HEK293 (cell line): ENCODE results near the gene GRK5.

Experiments
- CTCF ChIA-PET: fragments of 350-600 bp; formaldehyde crosslinking; extraction: SDS; loops from one replicate; lab custom pipeline; 2021; ENCODE audit warnings: antibody characterized with exemption; lab: Yijun Ruan, JAX
- POLR2A ChIA-PET: fragments of 300-600 bp; formaldehyde crosslinking; extraction: SDS; loops from one replicate; lab custom pipeline; 2020; ENCODE audit warnings: antibody characterized with exemption, inconsistent platforms; lab: Yijun Ruan, JAX
- H3K27ac ChIP-seq: fragments of 200-500 bp; sonication (Bioruptor generic); 2 replicates; pipeline ENCODE4 v1.5.1; 2014; ENCODE audit warnings: low read depth, low read length, control low read depth, inconsistent platforms; ENCODE audit errors: extremely low read depth
- H3K36me3 ChIP-seq, 2 experiments: fragments of 200-500 bp in 1 of 2; sonication (Bioruptor generic) in 1 of 2; 1 replicate in 1 of 2; 2 replicates in 1 of 2; pipeline ENCODE4 v1.5.1; 2014 to 2017; ENCODE audit warnings: inconsistent platforms in 2 of 2, low read length in 2 of 2; ENCODE audit not compliant: control insufficient read depth in 2 of 2, insufficient read depth in 1 of 2
- H3K4me1 ChIP-seq: fragments of 200-500 bp; sonication (Bioruptor generic); 2 replicates; pipeline ENCODE4 v1.5.1; 2014; ENCODE audit warnings: mild to moderate bottlenecking, low read length, inconsistent platforms; ENCODE audit not compliant: control insufficient read depth, insufficient read depth
- H3K4me3 ChIP-seq: 2 replicates; pipeline ENCODE4 v1.5.1; 2011; ENCODE audit warnings: low read depth, mild to moderate bottlenecking, control low read depth, low read length, moderate library complexity
- H3K9me3 ChIP-seq: fragments of 200-500 bp; sonication (Bioruptor generic); 2 replicates; pipeline ENCODE4 v1.5.1; 2014; ENCODE audit warnings: low read depth, low read length, inconsistent platforms; ENCODE audit not compliant: control insufficient read depth, insufficient read depth
- KLF8 ChIP-seq: fragments of 450-650 bp; formaldehyde crosslinking; IDR thresholded peaks from 2 replicates; pipeline ENCODE4 v1.5.1; 2016; ENCODE audit warnings: missing biosample characterization, missing genetic modification characterization
- ZBTB8A ChIP-seq: fragments of 450-650 bp; formaldehyde crosslinking; IDR thresholded peaks from 2 replicates; pipeline ENCODE4 v1.5.1; 2016; ENCODE audit warnings: missing biosample characterization, missing genetic modification characterization
- ZNF132 ChIP-seq: fragments of 450-650 bp; formaldehyde crosslinking; IDR thresholded peaks from 2 replicates; pipeline ENCODE4 v1.5.1; 2017; ENCODE audit warnings: missing biosample characterization, missing genetic modification characterization, borderline replicate concordance
- ZNF324 ChIP-seq: fragments of 450-650 bp; formaldehyde crosslinking; IDR thresholded peaks from 2 replicates; pipeline ENCODE4 v1.5.1; 2016; ENCODE audit warnings: missing biosample characterization, missing genetic modification characterization
- ZNF423 ChIP-seq: fragments of 450-650 bp; formaldehyde crosslinking; IDR thresholded peaks from 2 replicates; pipeline ENCODE4 v1.5.1; 2016; ENCODE audit warnings: missing biosample characterization, missing genetic modification characterization
- ZNF629 ChIP-seq: fragments of 450-650 bp; formaldehyde crosslinking; IDR thresholded peaks from 2 replicates; pipeline ENCODE4 v1.5.1; 2017; ENCODE audit warnings: missing biosample characterization, missing genetic modification characterization
- ZNF768 ChIP-seq: fragments of 450-650 bp; formaldehyde crosslinking; IDR thresholded peaks from 2 replicates; pipeline ENCODE4 v1.5.1; 2018; ENCODE audit warnings: missing biosample characterization, mild to moderate bottlenecking, missing genetic modification characterization
- TF ChIP-seq, protein P1 (sequence below): fragments of 450-650 bp; formaldehyde crosslinking; conservative IDR thresholded peaks from 2 replicates; pipeline ENCODE4 v1.5.1; 2016; ENCODE audit warnings: low read depth, missing biosample characterization, missing genetic modification characterization
- TF ChIP-seq, protein P2 (sequence below): fragments of 450-650 bp; formaldehyde crosslinking; IDR thresholded peaks from 2 replicates; pipeline ENCODE4 v1.5.1; 2017; ENCODE audit warnings: missing biosample characterization, missing genetic modification characterization
- TF ChIP-seq, protein P3 (sequence below): fragments of 450-650 bp; formaldehyde crosslinking; IDR thresholded peaks from 2 replicates; pipeline ENCODE4 v1.5.1; 2016; ENCODE audit warnings: missing biosample characterization, missing genetic modification characterization
- TF ChIP-seq, protein P4 (sequence below): fragments of 450-650 bp; formaldehyde crosslinking; IDR thresholded peaks from 2 replicates; pipeline ENCODE4 v1.5.1; 2016; ENCODE audit warnings: missing biosample characterization, missing genetic modification characterization
- TF ChIP-seq, protein P5 (sequence below): fragments of 450-650 bp; formaldehyde crosslinking; IDR thresholded peaks from 2 replicates; pipeline ENCODE4 v1.5.1; 2017; ENCODE audit warnings: missing biosample characterization, mild to moderate bottlenecking, missing genetic modification characterization, moderate library complexity
- TF ChIP-seq, protein P6 (sequence below): fragments of 450-650 bp; formaldehyde crosslinking; IDR thresholded peaks from 2 replicates; pipeline ENCODE4 v1.5.0; 2017; ENCODE audit warnings: missing biosample characterization, missing genetic modification characterization, borderline replicate concordance

Gene GRK5

DNA sequence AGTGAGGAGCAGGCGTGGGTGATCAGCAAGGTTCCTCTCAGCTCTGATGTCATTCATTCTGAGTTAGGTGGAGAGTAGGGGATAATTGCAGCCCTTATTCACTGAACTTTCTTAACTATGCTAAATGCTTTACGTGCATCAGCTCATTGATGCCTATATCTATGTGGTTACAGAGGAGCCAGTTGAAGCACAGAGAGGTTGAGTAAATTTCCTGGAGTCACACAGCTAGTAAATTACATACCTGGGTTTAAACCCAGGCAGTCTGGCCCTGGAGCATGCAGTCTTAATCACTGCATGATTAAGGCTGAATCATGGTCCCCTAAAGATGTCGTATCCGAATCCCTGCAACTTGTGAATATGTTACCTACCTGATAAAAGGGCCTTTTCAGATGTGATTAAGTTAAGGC lies 99.6 kb downstream of the GRK5 start:
- Histone ChIP-seq H3K9me3 (no peaks in the 10 kb centered on the region), H3K4me3 (no peak overlapping the region), H3K4me1 (peaks cover 2% of the 10 kb centered on the region; the same call in 1 of the 2 replicates), H3K36me3 (no peaks in the 10 kb centered on the region), H3K27ac (no peak overlapping the region)
- POLR2A ChIA-PET = interaction anchor here (1.8 kb wide), 1 partner anchor 9 kb away, joined by 7 read pairs; no protein-coding TSS in a partner anchor
- peak; percentile 82 for TF ChIP-seq ZNF768 (tag by site-specific recombination)
- TF ChIP-seq ZNF324 = no peak
- CTCF ChIA-PET = interaction anchor here (0.5 kb wide), 1 partner anchor 139 kb away, joined by 3 read pairs; no protein-coding TSS in a partner anchor

DNA sequence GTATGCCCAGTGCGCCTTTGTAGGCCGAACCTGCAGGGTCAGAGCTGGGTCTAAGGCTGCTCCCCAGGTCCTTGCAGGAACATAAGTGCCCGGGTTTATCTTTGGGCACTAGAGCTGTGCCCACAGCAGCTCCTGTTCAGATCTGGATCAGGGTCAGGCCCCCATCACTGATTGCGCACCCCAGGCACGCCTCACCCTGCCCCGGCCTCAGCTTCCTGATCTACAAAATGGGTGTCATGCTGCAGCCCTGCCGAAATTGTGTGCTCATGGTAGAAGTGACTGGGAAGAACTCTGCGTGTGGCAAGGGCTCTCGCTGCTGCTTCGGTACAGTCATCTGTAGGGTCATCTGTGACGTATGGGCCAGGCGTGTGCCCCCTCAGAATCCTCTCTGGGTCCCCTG lies 100.7 kb downstream of the GRK5 start:
- H3K36me3 ChIP-seq = no peaks in the 10 kb centered on the region
- peaks cover 2% of the 10 kb centered on the region; the same call in 1 of the 2 replicates for H3K4me1 ChIP-seq
- no peak overlapping the region for H3K27ac ChIP-seq
- TF ChIP-seq, protein P1, sequence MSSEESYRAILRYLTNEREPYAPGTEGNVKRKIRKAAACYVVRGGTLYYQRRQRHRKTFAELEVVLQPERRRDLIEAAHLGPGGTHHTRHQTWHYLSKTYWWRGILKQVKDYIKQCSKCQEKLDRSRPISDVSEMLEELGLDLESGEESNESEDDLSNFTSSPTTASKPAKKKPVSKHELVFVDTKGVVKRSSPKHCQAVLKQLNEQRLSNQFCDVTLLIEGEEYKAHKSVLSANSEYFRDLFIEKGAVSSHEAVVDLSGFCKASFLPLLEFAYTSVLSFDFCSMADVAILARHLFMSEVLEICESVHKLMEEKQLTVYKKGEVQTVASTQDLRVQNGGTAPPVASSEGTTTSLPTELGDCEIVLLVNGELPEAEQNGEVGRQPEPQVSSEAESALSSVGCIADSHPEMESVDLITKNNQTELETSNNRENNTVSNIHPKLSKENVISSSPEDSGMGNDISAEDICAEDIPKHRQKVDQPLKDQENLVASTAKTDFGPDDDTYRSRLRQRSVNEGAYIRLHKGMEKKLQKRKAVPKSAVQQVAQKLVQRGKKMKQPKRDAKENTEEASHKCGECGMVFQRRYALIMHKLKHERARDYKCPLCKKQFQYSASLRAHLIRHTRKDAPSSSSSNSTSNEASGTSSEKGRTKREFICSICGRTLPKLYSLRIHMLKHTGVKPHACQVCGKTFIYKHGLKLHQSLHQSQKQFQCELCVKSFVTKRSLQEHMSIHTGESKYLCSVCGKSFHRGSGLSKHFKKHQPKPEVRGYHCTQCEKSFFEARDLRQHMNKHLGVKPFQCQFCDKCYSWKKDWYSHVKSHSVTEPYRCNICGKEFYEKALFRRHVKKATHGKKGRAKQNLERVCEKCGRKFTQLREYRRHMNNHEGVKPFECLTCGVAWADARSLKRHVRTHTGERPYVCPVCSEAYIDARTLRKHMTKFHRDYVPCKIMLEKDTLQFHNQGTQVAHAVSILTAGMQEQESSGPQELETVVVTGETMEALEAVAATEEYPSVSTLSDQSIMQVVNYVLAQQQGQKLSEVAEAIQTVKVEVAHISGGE (tag by site-specific recombination) = no peak
- TF ChIP-seq KLF8 (no peak), ZNF132 (no peak), ZNF423 (no peak), ZBTB8A (tag by site-specific recombination) (no peak), ZNF629 (tag by site-specific recombination) (no peak)
- TF ChIP-seq, protein P2, sequence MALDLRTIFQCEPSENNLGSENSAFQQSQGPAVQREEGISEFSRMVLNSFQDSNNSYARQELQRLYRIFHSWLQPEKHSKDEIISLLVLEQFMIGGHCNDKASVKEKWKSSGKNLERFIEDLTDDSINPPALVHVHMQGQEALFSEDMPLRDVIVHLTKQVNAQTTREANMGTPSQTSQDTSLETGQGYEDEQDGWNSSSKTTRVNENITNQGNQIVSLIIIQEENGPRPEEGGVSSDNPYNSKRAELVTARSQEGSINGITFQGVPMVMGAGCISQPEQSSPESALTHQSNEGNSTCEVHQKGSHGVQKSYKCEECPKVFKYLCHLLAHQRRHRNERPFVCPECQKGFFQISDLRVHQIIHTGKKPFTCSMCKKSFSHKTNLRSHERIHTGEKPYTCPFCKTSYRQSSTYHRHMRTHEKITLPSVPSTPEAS = no peak
- TF ChIP-seq, protein P3, sequence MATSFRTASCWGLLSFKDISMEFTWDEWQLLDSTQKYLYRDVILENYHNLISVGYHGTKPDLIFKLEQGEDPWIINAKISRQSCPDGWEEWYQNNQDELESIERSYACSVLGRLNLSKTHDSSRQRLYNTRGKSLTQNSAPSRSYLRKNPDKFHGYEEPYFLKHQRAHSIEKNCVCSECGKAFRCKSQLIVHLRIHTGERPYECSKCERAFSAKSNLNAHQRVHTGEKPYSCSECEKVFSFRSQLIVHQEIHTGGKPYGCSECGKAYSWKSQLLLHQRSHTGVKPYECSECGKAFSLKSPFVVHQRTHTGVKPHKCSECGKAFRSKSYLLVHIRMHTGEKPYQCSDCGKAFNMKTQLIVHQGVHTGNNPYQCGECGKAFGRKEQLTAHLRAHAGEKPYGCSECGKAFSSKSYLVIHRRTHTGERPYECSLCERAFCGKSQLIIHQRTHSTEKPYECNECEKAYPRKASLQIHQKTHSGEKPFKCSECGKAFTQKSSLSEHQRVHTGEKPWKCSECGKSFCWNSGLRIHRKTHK (tag by site-specific recombination) = no peak
- TF ChIP-seq, protein P4, sequence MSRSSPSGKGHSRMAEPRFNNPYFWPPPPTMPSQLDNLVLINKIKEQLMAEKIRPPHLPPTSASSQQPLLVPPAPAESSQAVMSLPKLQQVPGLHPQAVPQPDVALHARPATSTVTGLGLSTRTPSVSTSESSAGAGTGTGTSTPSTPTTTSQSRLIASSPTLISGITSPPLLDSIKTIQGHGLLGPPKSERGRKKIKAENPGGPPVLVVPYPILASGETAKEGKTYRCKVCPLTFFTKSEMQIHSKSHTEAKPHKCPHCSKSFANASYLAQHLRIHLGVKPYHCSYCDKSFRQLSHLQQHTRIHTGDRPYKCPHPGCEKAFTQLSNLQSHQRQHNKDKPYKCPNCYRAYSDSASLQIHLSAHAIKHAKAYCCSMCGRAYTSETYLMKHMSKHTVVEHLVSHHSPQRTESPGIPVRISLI = no peak
- TF ChIP-seq, protein P5, sequence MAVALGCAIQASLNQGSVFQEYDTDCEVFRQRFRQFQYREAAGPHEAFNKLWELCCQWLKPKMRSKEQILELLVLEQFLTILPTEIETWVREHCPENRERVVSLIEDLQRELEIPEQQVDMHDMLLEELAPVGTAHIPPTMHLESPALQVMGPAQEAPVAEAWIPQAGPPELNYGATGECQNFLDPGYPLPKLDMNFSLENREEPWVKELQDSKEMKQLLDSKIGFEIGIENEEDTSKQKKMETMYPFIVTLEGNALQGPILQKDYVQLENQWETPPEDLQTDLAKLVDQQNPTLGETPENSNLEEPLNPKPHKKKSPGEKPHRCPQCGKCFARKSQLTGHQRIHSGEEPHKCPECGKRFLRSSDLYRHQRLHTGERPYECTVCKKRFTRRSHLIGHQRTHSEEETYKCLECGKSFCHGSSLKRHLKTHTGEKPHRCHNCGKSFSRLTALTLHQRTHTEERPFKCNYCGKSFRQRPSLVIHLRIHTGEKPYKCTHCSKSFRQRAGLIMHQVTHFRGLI = no peak
- TF ChIP-seq, protein P6, sequence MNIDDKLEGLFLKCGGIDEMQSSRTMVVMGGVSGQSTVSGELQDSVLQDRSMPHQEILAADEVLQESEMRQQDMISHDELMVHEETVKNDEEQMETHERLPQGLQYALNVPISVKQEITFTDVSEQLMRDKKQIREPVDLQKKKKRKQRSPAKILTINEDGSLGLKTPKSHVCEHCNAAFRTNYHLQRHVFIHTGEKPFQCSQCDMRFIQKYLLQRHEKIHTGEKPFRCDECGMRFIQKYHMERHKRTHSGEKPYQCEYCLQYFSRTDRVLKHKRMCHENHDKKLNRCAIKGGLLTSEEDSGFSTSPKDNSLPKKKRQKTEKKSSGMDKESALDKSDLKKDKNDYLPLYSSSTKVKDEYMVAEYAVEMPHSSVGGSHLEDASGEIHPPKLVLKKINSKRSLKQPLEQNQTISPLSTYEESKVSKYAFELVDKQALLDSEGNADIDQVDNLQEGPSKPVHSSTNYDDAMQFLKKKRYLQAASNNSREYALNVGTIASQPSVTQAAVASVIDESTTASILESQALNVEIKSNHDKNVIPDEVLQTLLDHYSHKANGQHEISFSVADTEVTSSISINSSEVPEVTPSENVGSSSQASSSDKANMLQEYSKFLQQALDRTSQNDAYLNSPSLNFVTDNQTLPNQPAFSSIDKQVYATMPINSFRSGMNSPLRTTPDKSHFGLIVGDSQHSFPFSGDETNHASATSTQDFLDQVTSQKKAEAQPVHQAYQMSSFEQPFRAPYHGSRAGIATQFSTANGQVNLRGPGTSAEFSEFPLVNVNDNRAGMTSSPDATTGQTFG (tag by site-specific recombination) = no peak
- H3K9me3 ChIP-seq = no peaks in the 10 kb centered on the region
- ChIA-PET CTCF (interaction anchor here (0.6 to 1.1 kb wide), 4 partner anchors 99 to 182 kb away, joined by 3 to 4 read pairs (median 3); no protein-coding TSS in a partner anchor), POLR2A (interaction anchor here (0.7 kb wide), 1 partner anchor 98 kb away, joined by 3 read pairs; no protein-coding TSS in a partner anchor)
- H3K4me3 ChIP-seq = no peak overlapping the region
